GM23338 (cell line): ENCODE results near the gene NOL9. TPM values are rescaled to one million over a fixed set of nuclear protein-coding genes. Genes with fewer than 3 reads are reported as not detected.

Experiments used
- ATAC-seq: fragments of 200-7000 bp; cut with Tn5 transposase; 3 replicates; pipeline ENCODE4 v1.9.1; 2020
- DNase-seq: peaks from one replicate; pipeline ENCODE4 v3.0.0-alpha.2; 2015; ENCODE audit warnings: low spot score
- H2AFZ ChIP-seq: fragments of 200-600 bp; sonication (generic); 2 replicates; pipeline ENCODE4 v1.8.0; 2016; ENCODE audit warnings: antibody characterized with exemption, mild to moderate bottlenecking, moderate library complexity
- H3F3A ChIP-seq: fragments of 200-600 bp; sonication (generic); replicated peaks from 2 replicates; pipeline ENCODE4 v1.8.0; 2017; ENCODE audit warnings: antibody characterized with exemption, mixed run types, low read depth
- H3K27ac ChIP-seq: fragments of 200-600 bp; sonication (generic); 2 replicates; pipeline ENCODE4 v1.6.1; 2016; ENCODE audit warnings: low read depth
- H3K27me3 ChIP-seq: fragments of 200-600 bp; sonication (generic); 2 replicates; pipeline ENCODE4 v1.8.0; 2016; ENCODE audit warnings: mild to moderate bottlenecking, mixed run types, moderate library complexity; ENCODE audit not compliant: insufficient read depth
- H3K36me3 ChIP-seq: fragments of 200-600 bp; sonication (generic); 2 replicates; pipeline ENCODE4 v1.8.0; 2016; ENCODE audit warnings: mild to moderate bottlenecking; ENCODE audit not compliant: insufficient read depth
- H3K4me1 ChIP-seq: fragments of 200-600 bp; sonication (generic); 2 replicates; pipeline ENCODE4 v1.8.0; 2016; ENCODE audit warnings: mild to moderate bottlenecking, moderate library complexity; ENCODE audit not compliant: insufficient read depth
- H3K4me2 ChIP-seq: fragments of 200-600 bp; sonication (generic); 2 replicates; pipeline ENCODE4 v1.7.1; 2017; ENCODE audit warnings: mixed run types
- H3K4me3 ChIP-seq: fragments of 200-600 bp; sonication (generic); 2 replicates; pipeline ENCODE4 v1.6.1; 2016; ENCODE audit warnings: mixed run types
- H3K79me2 ChIP-seq: fragments of 200-600 bp; sonication (generic); replicated peaks from 2 replicates; pipeline ENCODE4 v1.8.0; 2017; ENCODE audit warnings: mild to moderate bottlenecking; ENCODE audit not compliant: insufficient read depth
- H3K9me2 ChIP-seq: fragments of 200-600 bp; sonication (generic); 2 replicates; pipeline ENCODE4 v1.8.0; 2017; ENCODE audit not compliant: insufficient read depth
- H4K20me1 ChIP-seq: fragments of 200-600 bp; sonication (generic); replicated peaks from 2 replicates; pipeline ENCODE4 v1.8.0; 2017; ENCODE audit warnings: mild to moderate bottlenecking; ENCODE audit not compliant: insufficient read depth
- H3K27ac Mint-ChIP-seq: 2 replicates; pipeline ENCODE4 v1.8.0; 2020; ENCODE audit warnings: inconsistent platforms, mild to moderate bottlenecking, moderate library complexity, mixed read lengths
- H3K27me3 Mint-ChIP-seq: 3 replicates; pipeline ENCODE4 v1.8.0; 2022; ENCODE audit warnings: low read depth, mild to moderate bottlenecking, moderate library complexity, mixed read lengths, inconsistent platforms; ENCODE audit not compliant: insufficient read depth, poor library complexity
- H3K36me3 Mint-ChIP-seq: 3 replicates; pipeline ENCODE4 v1.8.0; 2021; ENCODE audit warnings: low read depth, mild to moderate bottlenecking, inconsistent platforms, moderate library complexity, mixed read lengths
- H3K4me1 Mint-ChIP-seq: 3 replicates; pipeline ENCODE4 v1.8.0; 2020; ENCODE audit warnings: mild to moderate bottlenecking, inconsistent platforms, mixed read lengths
- H3K4me3 Mint-ChIP-seq: 3 replicates; pipeline ENCODE4 v1.8.0; 2021; ENCODE audit warnings: moderate library complexity, mild to moderate bottlenecking, inconsistent platforms, mixed read lengths
- H3K9me3 Mint-ChIP-seq: 3 replicates; pipeline ENCODE4 v1.8.0; 2020; ENCODE audit warnings: moderate library complexity, mild to moderate bottlenecking, inconsistent platforms, mixed read lengths
- CTCF ChIP-seq, 2 experiments: fragments of 200-600 bp in 1 of 2; sonication (generic) in 1 of 2; conservative IDR thresholded peaks; 2 replicates each; pipeline versions ENCODE4 v1.5.1 to v1.6.1; 2016 to 2017; ENCODE audit warnings: antibody characterized with exemption in 2 of 2, low read depth in 2 of 2, mild to moderate bottlenecking in 2 of 2, moderate library complexity in 1 of 2
- JUNB ChIP-seq: IDR thresholded peaks from one replicate; pipeline ENCODE4 v1.6.1; 2016; ENCODE audit warnings: antibody characterized with exemption; ENCODE audit not compliant: unreplicated experiment
- REST ChIP-seq: IDR thresholded peaks from one replicate; pipeline ENCODE4 v1.6.1; 2018; ENCODE audit warnings: antibody characterized with exemption; ENCODE audit not compliant: unreplicated experiment
- STAT1 ChIP-seq: IDR thresholded peaks from one replicate; pipeline ENCODE4 v1.6.1; 2016; ENCODE audit warnings: antibody characterized with exemption; ENCODE audit not compliant: unreplicated experiment
- ZNF114 ChIP-seq: fragments of 250-450 bp; sonication (Bioruptor Pico); IDR thresholded peaks from 2 replicates; pipeline ENCODE4 v1.5.0; 2020; ENCODE audit warnings: mild to moderate bottlenecking, moderate library complexity
- ZNF331 ChIP-seq: fragments of 250-450 bp; sonication (Bioruptor Pico); IDR thresholded peaks from 2 replicates; pipeline ENCODE4 v1.5.0; 2020; ENCODE audit warnings: low read depth, mild to moderate bottlenecking, moderate library complexity
- polyA plus RNA-seq: library from polyadenylated mRNA; unstranded; fragments of >200 nt; fragmentation: Nextera tagmentation; extraction: Ambion mirVana; gene quantifications from 2 replicates; pipeline ENCODE4 v1.2.1, GENCODE V29; 2016
- total RNA-seq: library from RNA; depleted of rRNA; stranded (reverse); fragments of >200 nt; shearing (Covaris generic); gene quantifications from 2 replicates; pipeline ENCODE4 v1.2.3, GENCODE V29; 2014

Gene NOL9
- total and polyA plus RNA-seq, 2 experiments from 2014 or later: 13.2 to 48.5 TPM

GRCh38 chr1:6475381-6476133, 78.8 kb downstream of the NOL9 start:
- no peaks in the 10 kb centered on the region for H3K9me3 Mint-ChIP-seq
- Histone ChIP-seq H3K36me3 (no peaks in the 10 kb centered on the region), H3K4me3 (no peak overlapping the region), H4K20me1 (peaks cover 2% of the 10 kb centered on the region; the same call in 1 of the 2 replicates), H3K4me2 (peak overlapping the region; percentile 51; the same call in 1 of the 2 replicates), H3K79me2 (no peaks in the 10 kb centered on the region), H3K27ac (no peak overlapping the region), H3K4me1 (peaks cover 21% of the 10 kb centered on the region; the same call in 1 of the 2 replicates), H3K9me2 (no peaks in the 10 kb centered on the region), H3F3A (peaks cover 23% of the 10 kb centered on the region; the same call in 1 of the 2 replicates), H2AFZ (no peak overlapping the region), H3K27me3 (no peaks in the 10 kb centered on the region)
- peaks cover 10% of the 10 kb centered on the region for H3K27me3 Mint-ChIP-seq
- H3K4me1 Mint-ChIP-seq: peaks cover 33% of the 10 kb centered on the region
- H3K4me3 Mint-ChIP-seq: no peak overlapping the region
- TF ChIP-seq CTCF (conservative IDR thresholded peaks at IDR 0.05; ENCODE audit: low read depth in 2 of 2): peak; percentile 94 to 98
- no peak for TF ChIP-seq ZNF331 (CRISPR knock-in tag)
- DNase-seq: peak; percentile 77
- peak; percentile 37 for ATAC-seq
- no peak overlapping the region for H3K27ac Mint-ChIP-seq
- H3K36me3 Mint-ChIP-seq: peaks cover 15% of the 10 kb centered on the region; the same call in 2 of the 3 replicates

- Mint-ChIP-seq H3K4me3 (no peak overlapping the region), H3K27ac (no peak overlapping the region), H3K4me1 (peaks cover 35% of the 10 kb centered on the region), H3K9me3 (no peaks in the 10 kb centered on the region), H3K27me3 (peaks cover 10% of the 10 kb centered on the region), H3K36me3 (peaks cover 20% of the 10 kb centered on the region; the same call in 2 of the 3 replicates)
- H3K79me2 ChIP-seq: no peaks in the 10 kb centered on the region
- no peak for TF ChIP-seq ZNF331 (CRISPR knock-in tag)
- peaks cover 4% of the 10 kb centered on the region for H4K20me1 ChIP-seq
- H3K4me3 ChIP-seq: no peak overlapping the region
- peaks cover 21% of the 10 kb centered on the region; the same call in 1 of the 2 replicates for H3K4me1 ChIP-seq
- H3K9me2 ChIP-seq: no peaks in the 10 kb centered on the region
- ATAC-seq (no peak), DNase-seq (no peak)
- no peaks in the 10 kb centered on the region for H3K36me3 ChIP-seq
- H3K27ac ChIP-seq: no peak overlapping the region
- no peaks in the 10 kb centered on the region for H3K27me3 ChIP-seq
- peak overlapping the region; percentile 48; the same call in 1 of the 2 replicates for H3K4me2 ChIP-seq
- H3F3A ChIP-seq: peaks cover 27% of the 10 kb centered on the region; the same call in 1 of the 2 replicates
- H2AFZ ChIP-seq: no peak overlapping the region
Observed at GRCh38 chr1:6474815-6475282, 79.5 kb downstream of the NOL9 start.

GRCh38 chr1:6473974-6474814, 80.1 kb downstream of the NOL9 start:
- Histone ChIP-seq H3K27ac (no peak overlapping the region), H3K27me3 (no peaks in the 10 kb centered on the region)
- TF ChIP-seq STAT1 (no peak), ZNF114 (no peak), JUNB (no peak), REST (no peak)

More at GRCh38 chr1:6473974-6474814, 80.1 kb downstream of the NOL9 start:
- H3K9me2 ChIP-seq: no peaks in the 10 kb centered on the region
- no peaks in the 10 kb centered on the region for H3K79me2 ChIP-seq
- peaks cover 5% of the 10 kb centered on the region for H4K20me1 ChIP-seq
- DNase-seq (no peak), ATAC-seq (peak; percentile 39)
- H3K4me3 ChIP-seq: no peak overlapping the region
- H3K4me1 ChIP-seq: peaks cover 21% of the 10 kb centered on the region; the same call in 1 of the 2 replicates
- H2AFZ ChIP-seq: no peak overlapping the region
- H3F3A ChIP-seq: peaks cover 31% of the 10 kb centered on the region; the same call in 1 of the 2 replicates
- H3K27me3 Mint-ChIP-seq: peaks cover 10% of the 10 kb centered on the region
- H3K36me3 ChIP-seq: no peaks in the 10 kb centered on the region
- H3K4me3 Mint-ChIP-seq: no peak overlapping the region
- H3K9me3 Mint-ChIP-seq: no peaks in the 10 kb centered on the region
- H3K36me3 Mint-ChIP-seq: peaks cover 25% of the 10 kb centered on the region
- H3K4me1 Mint-ChIP-seq: peaks cover 35% of the 10 kb centered on the region
- peak overlapping the region; percentile 48; the same call in 1 of the 2 replicates for H3K4me2 ChIP-seq
- no peak overlapping the region for H3K27ac Mint-ChIP-seq
